Measurements from ENCODE around the gene SLC30A9. TPM values are rescaled to one million over a fixed set of nuclear protein-coding genes. Genes with fewer than 3 reads are reported as not detected.

The SLC30A9 gene
- total and polyA plus RNA-seq, 2 experiments from 2014 or later, result 67.3 to 74.6 TPM

DNA sequence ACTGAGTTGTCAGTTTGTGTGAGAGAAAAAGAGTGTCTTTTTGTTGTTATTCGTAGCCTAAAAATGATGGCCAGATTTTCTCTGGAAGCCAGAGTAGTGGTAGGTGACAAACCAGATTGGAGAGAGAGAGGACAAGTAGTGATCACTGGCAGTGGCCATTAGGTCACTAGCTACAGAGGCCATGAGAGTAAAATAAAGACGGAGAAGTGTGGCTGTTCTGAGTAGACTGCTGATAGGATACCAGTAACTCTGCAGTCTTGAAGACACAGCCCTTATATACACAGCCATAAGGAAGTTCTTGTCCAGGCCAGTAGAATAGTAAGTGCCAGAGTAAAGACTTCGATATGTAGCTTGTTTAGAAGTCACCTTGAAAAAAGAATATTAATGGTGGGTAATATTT is 7.7 kb downstream of the SLC30A9 start (continued):
- TF ChIP-seq EZH2 (IDR thresholded peaks at IDR 0.05; ENCODE audit: low read depth, unreplicated experiment), result no peak
- TF ChIP-seq STAT1 (IDR thresholded peaks at IDR 0.05; ENCODE audit: unreplicated experiment), result no peak

DNA sequence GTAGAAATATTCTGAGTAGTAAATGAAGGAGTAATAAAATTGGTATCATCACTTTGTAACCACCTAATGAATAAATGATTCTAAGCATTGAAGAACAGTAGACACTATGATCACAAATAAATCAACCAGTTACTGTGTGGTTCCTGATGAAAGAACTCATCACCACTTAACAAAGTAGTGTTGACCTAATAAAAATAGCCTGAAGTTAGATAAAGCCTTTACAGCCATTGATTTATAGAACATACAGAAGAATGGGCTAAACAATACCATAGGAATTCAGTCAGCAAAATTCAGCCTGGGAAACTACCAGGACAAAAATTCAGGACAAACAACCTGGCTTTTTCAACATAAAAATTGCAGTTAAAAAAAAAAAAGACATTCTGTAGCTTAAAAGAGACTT is 9.0 kb downstream of the SLC30A9 start:
- peaks cover 8% of the 10 kb centered on the region for H4K20me1 ChIP-seq (replicated peaks; ENCODE audit: insufficient read depth)

More for the DNA sequence above, 9.0 kb downstream of the SLC30A9 start:
- Mint-ChIP-seq H3K27me3 (ENCODE audit: insufficient read depth, low read depth, poor library complexity) (peaks cover 2% of the 10 kb centered on the region), H3K9me3 (no peaks in the 10 kb centered on the region), H3K4me1 (peaks cover 2% of the 10 kb centered on the region; the same call in 1 of the 3 replicates), H3K36me3 (ENCODE audit: low read depth) (no peaks in the 10 kb centered on the region; the same call in 2 of the 3 replicates), H3K4me3 (no peak overlapping the region), H3K27ac (no peak overlapping the region)
- no peak overlapping the region for H3K4me3 ChIP-seq
- H3F3A ChIP-seq (replicated peaks; ENCODE audit: low read depth), result no peaks in the 10 kb centered on the region; the same call in 1 of the 2 replicates
- H2AFZ ChIP-seq, result no peak overlapping the region
- H3K79me2 ChIP-seq (replicated peaks; ENCODE audit: insufficient read depth), result peaks cover 70% of the 10 kb centered on the region
- TF ChIP-seq JUNB (IDR thresholded peaks at IDR 0.05; ENCODE audit: unreplicated experiment) (no peak), ZNF331 (CRISPR knock-in tag; IDR thresholded peaks at IDR 0.05; ENCODE audit: low read depth) (no peak), STAT1 (IDR thresholded peaks at IDR 0.05; ENCODE audit: unreplicated experiment) (no peak), CREB1 (CRISPR knock-in tag; IDR thresholded peaks at IDR 0.05; ENCODE audit: low read depth) (no peak)
- TF ChIP-seq, protein P1, sequence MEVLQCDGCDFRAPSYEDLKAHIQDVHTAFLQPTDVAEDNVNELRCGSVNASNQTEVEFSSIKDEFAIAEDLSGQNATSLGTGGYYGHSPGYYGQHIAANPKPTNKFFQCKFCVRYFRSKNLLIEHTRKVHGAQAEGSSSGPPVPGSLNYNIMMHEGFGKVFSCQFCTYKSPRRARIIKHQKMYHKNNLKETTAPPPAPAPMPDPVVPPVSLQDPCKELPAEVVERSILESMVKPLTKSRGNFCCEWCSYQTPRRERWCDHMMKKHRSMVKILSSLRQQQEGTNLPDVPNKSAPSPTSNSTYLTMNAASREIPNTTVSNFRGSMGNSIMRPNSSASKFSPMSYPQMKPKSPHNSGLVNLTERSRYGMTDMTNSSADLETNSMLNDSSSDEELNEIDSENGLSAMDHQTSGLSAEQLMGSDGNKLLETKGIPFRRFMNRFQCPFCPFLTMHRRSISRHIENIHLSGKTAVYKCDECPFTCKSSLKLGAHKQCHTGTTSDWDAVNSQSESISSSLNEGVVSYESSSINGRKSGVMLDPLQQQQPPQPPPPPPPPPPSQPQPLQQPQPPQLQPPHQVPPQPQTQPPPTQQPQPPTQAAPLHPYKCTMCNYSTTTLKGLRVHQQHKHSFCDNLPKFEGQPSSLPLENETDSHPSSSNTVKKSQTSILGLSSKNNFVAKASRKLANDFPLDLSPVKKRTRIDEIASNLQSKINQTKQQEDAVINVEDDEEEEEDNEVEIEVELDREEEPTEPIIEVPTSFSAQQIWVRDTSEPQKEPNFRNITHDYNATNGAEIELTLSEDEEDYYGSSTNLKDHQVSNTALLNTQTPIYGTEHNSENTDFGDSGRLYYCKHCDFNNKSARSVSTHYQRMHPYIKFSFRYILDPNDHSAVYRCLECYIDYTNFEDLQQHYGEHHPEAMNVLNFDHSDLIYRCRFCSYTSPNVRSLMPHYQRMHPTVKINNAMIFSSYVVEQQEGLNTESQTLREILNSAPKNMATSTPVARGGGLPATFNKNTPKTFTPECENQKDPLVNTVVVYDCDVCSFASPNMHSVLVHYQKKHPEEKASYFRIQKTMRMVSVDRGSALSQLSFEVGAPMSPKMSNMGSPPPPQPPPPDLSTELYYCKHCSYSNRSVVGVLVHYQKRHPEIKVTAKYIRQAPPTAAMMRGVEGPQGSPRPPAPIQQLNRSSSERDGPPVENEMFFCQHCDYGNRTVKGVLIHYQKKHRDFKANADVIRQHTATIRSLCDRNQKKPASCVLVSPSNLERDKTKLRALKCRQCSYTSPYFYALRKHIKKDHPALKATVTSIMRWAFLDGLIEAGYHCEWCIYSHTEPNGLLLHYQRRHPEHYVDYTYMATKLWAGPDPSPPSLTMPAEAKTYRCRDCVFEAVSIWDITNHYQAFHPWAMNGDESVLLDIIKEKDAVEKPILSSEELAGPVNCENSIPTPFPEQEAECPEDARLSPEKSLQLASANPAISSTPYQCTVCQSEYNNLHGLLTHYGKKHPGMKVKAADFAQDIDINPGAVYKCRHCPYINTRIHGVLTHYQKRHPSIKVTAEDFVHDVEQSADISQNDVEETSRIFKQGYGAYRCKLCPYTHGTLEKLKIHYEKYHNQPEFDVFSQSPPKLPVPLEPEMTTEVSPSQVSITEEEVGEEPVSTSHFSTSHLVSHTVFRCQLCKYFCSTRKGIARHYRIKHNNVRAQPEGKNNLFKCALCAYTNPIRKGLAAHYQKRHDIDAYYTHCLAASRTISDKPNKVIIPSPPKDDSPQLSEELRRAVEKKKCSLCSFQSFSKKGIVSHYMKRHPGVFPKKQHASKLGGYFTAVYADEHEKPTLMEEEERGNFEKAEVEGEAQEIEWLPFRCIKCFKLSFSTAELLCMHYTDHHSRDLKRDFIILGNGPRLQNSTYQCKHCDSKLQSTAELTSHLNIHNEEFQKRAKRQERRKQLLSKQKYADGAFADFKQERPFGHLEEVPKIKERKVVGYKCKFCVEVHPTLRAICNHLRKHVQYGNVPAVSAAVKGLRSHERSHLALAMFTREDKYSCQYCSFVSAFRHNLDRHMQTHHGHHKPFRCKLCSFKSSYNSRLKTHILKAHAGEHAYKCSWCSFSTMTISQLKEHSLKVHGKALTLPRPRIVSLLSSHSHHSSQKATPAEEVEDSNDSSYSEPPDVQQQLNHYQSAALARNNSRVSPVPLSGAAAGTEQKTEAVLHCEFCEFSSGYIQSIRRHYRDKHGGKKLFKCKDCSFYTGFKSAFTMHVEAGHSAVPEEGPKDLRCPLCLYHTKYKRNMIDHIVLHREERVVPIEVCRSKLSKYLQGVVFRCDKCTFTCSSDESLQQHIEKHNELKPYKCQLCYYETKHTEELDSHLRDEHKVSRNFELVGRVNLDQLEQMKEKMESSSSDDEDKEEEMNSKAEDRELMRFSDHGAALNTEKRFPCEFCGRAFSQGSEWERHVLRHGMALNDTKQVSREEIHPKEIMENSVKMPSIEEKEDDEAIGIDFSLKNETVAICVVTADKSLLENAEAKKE (CRISPR knock-in tag; IDR thresholded peaks at IDR 0.05), result no peak
- TF ChIP-seq, protein P2, sequence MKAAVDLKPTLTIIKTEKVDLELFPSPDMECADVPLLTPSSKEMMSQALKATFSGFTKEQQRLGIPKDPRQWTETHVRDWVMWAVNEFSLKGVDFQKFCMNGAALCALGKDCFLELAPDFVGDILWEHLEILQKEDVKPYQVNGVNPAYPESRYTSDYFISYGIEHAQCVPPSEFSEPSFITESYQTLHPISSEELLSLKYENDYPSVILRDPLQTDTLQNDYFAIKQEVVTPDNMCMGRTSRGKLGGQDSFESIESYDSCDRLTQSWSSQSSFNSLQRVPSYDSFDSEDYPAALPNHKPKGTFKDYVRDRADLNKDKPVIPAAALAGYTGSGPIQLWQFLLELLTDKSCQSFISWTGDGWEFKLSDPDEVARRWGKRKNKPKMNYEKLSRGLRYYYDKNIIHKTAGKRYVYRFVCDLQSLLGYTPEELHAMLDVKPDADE (IDR thresholded peaks at IDR 0.05), result no peak
- TF ChIP-seq, protein P3, sequence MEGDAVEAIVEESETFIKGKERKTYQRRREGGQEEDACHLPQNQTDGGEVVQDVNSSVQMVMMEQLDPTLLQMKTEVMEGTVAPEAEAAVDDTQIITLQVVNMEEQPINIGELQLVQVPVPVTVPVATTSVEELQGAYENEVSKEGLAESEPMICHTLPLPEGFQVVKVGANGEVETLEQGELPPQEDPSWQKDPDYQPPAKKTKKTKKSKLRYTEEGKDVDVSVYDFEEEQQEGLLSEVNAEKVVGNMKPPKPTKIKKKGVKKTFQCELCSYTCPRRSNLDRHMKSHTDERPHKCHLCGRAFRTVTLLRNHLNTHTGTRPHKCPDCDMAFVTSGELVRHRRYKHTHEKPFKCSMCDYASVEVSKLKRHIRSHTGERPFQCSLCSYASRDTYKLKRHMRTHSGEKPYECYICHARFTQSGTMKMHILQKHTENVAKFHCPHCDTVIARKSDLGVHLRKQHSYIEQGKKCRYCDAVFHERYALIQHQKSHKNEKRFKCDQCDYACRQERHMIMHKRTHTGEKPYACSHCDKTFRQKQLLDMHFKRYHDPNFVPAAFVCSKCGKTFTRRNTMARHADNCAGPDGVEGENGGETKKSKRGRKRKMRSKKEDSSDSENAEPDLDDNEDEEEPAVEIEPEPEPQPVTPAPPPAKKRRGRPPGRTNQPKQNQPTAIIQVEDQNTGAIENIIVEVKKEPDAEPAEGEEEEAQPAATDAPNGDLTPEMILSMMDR (conservative IDR thresholded peaks at IDR 0.05; ENCODE audit: low read depth in 2 of 2), result no peak
- TF ChIP-seq, protein P4, sequence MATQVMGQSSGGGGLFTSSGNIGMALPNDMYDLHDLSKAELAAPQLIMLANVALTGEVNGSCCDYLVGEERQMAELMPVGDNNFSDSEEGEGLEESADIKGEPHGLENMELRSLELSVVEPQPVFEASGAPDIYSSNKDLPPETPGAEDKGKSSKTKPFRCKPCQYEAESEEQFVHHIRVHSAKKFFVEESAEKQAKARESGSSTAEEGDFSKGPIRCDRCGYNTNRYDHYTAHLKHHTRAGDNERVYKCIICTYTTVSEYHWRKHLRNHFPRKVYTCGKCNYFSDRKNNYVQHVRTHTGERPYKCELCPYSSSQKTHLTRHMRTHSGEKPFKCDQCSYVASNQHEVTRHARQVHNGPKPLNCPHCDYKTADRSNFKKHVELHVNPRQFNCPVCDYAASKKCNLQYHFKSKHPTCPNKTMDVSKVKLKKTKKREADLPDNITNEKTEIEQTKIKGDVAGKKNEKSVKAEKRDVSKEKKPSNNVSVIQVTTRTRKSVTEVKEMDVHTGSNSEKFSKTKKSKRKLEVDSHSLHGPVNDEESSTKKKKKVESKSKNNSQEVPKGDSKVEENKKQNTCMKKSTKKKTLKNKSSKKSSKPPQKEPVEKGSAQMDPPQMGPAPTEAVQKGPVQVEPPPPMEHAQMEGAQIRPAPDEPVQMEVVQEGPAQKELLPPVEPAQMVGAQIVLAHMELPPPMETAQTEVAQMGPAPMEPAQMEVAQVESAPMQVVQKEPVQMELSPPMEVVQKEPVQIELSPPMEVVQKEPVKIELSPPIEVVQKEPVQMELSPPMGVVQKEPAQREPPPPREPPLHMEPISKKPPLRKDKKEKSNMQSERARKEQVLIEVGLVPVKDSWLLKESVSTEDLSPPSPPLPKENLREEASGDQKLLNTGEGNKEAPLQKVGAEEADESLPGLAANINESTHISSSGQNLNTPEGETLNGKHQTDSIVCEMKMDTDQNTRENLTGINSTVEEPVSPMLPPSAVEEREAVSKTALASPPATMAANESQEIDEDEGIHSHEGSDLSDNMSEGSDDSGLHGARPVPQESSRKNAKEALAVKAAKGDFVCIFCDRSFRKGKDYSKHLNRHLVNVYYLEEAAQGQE (IDR thresholded peaks at IDR 0.05; ENCODE audit: unreplicated experiment), result no peak
- H3K9me2 ChIP-seq (ENCODE audit: insufficient read depth), result no peaks in the 10 kb centered on the region
- H3K27ac ChIP-seq (ENCODE audit: low read depth), result no peak overlapping the region
- no peaks in the 10 kb centered on the region for H3K27me3 ChIP-seq (ENCODE audit: insufficient read depth)
- H3K4me2 ChIP-seq, result no peak overlapping the region
- H3K4me1 ChIP-seq (ENCODE audit: insufficient read depth), result no peaks in the 10 kb centered on the region
- no peaks in the 10 kb centered on the region for H3K36me3 ChIP-seq (ENCODE audit: insufficient read depth)
- DNase-seq (ENCODE audit: low spot score) (no peak), ATAC-seq (no peak)

All from GM23338 (cell line).